Measurements from ENCODE around the gene UBE2D3. TPM values are rescaled to one million over a fixed set of nuclear protein-coding genes. Genes with fewer than 3 reads are reported as not detected.

The UBE2D3 gene
- total RNA-seq, 4 donors from 2014 or later = 391 to 497 (median 418) TPM

GRCh38 chr4:102794999-102795398, 32.4 kb downstream of the UBE2D3 start:
- WGBS, 2 donors = 96% methylated on average over 2 of the region's 2 CpGs
- intact Hi-C loops (cut with DNase I; ENCODE audit: low total_unique reads) = no loop called here
- no peak overlapping the region for H3K4me3 ChIP-seq (ENCODE audit: low read depth, poor library complexity, severe bottlenecking)
- DNase-seq (ENCODE audit: low spot score in 2 of 2) = no peak
- TF ChIP-seq POLR2A (IDR thresholded peaks at IDR 0.05) (no peak), CTCF (IDR thresholded peaks at IDR 0.05) (no peak)

- 84 to 89% methylated on average over 2 of the region's 2 CpGs for WGBS, 2 donors
- DNase-seq (ENCODE audit: low spot score in 2 of 2) = no peak
- H3K4me3 ChIP-seq (ENCODE audit: low read depth, poor library complexity, severe bottlenecking) = no peak overlapping the region
- no peak for TF ChIP-seq CTCF (IDR thresholded peaks at IDR 0.05)
- TF ChIP-seq POLR2A (IDR thresholded peaks at IDR 0.05) = no peak
- intact Hi-C loops (cut with DNase I; ENCODE audit: low total_unique reads) = no loop called here
Observed at GRCh38 chr4:102792361-102792936, 34.9 kb downstream of the UBE2D3 start.

GRCh38 chr4:102791318-102791835, 36.0 kb downstream of the UBE2D3 start:
- TF ChIP-seq POLR2A (IDR thresholded peaks at IDR 0.05) = no peak
- TF ChIP-seq CTCF (IDR thresholded peaks at IDR 0.05) = no peak
- no peak overlapping the region for H3K4me3 ChIP-seq (ENCODE audit: low read depth, poor library complexity, severe bottlenecking)
- no peak for DNase-seq (ENCODE audit: low spot score in 2 of 2)
- 85 to 93% methylated on average over 7 of the region's 7 CpGs for WGBS, 2 donors
- intact Hi-C loops (cut with DNase I; ENCODE audit: low total_unique reads) = no loop called here

- DNase-seq (ENCODE audit: low spot score in 2 of 2) = no peak
- intact Hi-C loops (cut with DNase I; ENCODE audit: low total_unique reads) = no loop called here
- TF ChIP-seq CTCF (IDR thresholded peaks at IDR 0.05) (no peak), POLR2A (IDR thresholded peaks at IDR 0.05) (no peak)
- H3K4me3 ChIP-seq (ENCODE audit: low read depth, poor library complexity, severe bottlenecking) = no peak overlapping the region
- WGBS, 2 donors = 72 to 74% methylated on average over 3 of the region's 3 CpGs
Observed at GRCh38 chr4:102789317-102789717, 38.0 kb downstream of the UBE2D3 start.

DNA sequence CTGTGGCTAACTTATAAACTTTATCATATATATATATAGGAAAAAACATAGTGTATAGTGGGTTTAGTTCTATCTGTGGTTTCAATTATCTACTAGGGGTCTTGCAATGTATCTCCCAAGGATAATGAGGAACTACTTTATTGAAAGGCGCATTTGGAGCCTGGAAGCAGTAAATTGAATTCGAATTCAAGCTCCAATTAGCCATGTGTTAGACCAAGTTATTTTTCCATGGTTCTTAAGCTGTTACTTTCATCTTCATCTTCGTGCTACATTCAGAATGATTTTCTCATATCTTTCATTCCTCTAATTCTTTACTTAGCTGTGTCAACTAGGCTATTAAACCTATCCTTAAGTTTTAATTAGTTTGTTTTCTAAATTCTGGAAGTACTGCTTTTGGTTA, 39.4 kb downstream of the UBE2D3 start:
- no peak overlapping the region for H3K4me3 ChIP-seq (ENCODE audit: low read depth, poor library complexity, severe bottlenecking)
- no peak for TF ChIP-seq POLR2A (IDR thresholded peaks at IDR 0.05)
- TF ChIP-seq CTCF (IDR thresholded peaks at IDR 0.05) = no peak
- intact Hi-C loops (cut with DNase I; ENCODE audit: low total_unique reads) = no loop called here
- DNase-seq (ENCODE audit: low spot score in 2 of 2) = no peak
- WGBS, 2 donors = 93 to 95% methylated on average over 3 of the region's 3 CpGs
